CD4-positive, alpha-beta T cell treated with Interleukin-15 for 1 hour (primary cell): ENCODE data around the gene RHBDD1.

Experiments used
- DNase-seq: peaks from one replicate; pipeline ENCODE4 v3.0.0-alpha.2; 2020

The RHBDD1 gene

DNA sequence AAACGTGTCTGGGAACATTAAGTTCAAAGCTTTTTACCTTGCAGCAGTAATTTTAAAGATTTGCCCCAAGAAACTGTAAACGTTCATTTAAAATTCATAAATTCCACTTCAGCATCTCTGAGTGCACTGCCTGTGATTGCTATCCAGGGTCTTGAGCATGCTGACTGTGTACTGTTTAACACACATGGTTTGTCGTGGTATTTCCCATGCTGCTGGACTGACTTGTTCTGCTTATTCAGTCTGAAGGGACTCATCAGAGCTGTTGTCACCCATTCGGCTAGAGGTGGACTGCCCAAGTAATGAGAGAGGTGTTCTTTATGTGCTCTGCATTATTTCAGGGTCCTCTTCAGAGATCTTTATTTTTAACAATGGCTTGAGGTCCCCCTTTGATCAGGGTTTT lies 53.1 kb downstream of the RHBDD1 start:
- DNase-seq: no peak

DNA sequence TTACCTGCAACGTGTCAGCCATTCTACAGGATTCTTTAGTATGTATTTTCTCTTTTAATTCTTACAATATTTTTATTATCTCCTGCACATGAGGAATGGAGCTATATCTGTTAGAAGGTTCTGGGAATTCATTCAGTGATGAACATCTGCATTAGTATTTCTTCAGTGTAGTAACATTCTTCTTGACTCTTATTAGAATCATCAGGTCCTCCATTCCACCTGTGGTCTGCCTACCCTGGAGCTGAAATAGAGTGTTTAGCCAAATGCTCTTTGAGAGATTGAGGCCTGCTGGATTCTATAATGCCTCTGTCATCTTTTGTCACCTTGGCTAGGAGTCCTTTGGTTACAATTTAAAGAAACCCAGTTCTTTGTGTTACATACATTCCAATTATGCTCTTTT lies 54.4 kb downstream of the RHBDD1 start:
- DNase-seq: no peak

DNA sequence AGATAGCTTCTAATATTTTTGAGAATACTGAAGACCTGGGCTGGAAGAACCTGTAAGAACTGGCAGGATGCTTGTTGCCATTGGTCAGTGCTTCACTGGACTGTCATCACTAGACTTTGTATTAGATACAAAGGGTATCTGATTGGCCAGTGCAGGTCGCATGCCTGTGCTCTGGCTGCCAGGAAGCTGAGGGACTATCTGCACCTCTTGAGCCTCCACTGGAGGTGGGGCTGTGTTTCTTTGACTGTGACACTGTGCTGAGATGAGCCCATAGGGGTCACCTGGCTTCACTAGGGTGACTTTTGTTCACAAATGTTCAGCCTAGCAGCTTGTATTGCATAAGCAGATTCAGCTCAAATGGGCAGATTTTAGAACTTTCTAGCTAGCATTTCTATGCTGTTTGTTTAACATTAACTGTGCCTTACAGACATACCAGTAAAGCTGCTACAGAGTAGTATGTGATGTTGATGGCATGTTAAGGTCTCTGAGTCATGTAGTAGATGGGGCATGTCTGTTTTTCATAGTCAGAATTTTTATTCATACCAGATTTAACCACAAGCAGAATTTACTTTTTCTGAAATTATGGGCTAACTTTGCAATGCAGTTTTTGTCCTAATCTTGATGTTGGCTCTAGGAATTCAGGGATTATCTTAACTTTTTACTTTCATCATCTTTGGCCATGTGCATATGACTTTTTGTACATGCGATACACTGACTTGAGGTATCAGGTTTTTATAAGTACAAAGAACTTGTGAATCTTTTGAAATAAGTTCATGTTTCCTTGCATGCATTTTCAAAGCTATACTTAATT lies 56.1 kb downstream of the RHBDD1 start:
- no peak for DNase-seq

DNA sequence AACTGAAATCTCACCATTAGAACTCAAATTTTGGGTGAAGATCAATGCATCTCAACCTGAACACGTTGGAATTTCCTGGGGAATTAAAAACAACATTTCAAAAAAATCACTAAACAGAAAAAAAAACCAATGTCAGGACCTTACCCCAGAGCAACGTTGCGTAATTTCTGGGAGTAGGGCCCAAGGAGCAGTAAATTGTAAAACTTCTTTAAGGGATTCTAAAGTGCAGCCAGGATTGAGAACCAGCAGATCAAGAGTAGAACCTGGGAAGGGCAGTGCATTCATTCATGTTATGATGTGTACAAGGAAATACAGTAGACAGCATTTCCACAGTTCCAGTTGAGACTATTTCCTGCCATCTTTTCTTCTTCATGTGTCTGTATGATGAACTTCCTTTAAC lies 56.9 kb downstream of the RHBDD1 start:
- no peak for DNase-seq

DNA sequence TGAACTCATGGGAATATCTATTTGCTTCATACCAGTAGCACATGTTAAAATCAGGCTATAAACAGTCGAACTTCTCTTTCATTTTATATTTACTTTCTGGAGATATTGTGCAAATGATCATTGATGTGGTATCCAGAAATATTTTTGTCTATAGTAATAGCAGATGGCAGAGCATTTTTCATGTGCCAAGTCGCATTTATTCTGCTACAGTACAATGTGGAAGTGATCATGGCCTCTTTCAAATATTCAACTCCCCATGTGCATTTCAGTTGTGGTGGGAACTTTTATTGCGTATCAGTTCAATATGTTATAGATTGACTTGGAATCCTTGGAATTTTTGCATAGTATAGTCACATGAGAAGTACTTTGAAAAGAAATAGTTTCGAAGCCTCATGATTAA lies 57.4 kb downstream of the RHBDD1 start:
- no peak for DNase-seq

DNA sequence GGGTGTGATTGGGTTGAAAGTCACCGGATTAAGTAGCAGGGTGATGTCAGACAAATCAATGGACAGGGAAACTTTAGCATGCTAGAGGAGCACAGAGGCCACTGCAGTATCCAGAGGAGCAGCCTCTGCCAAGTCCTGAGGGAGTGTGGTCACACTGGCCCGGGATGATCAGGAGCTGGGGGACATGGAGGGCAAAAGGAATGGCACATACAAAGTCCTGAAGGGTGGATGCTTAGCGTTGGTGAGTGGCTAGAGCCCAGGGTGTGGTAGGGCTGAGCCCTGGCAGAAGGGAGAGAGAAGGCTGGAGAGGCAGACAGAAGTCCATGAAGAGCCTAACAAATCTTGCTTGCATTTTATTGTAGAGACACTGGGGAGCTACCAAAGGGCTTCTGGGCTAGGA lies 58.9 kb downstream of the RHBDD1 start:
- DNase-seq: no peak

DNA sequence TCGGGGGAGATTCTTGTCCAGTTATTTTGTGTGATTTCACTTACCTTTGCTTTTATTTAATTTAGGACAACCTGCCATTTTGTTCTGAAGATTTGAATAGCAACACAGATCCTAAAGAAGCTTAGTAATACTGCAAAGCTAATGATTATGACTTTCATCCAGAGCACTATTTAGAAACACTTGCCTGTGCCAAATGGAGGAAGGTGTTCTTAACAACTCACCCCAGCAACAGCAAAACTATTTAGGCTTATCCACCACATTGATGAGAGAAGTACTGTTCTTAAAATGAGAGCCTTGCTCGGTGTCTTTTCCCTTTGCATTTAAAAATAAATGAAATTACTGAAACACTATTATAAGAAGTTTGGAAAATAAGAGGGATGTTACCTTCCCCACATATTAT lies 59.7 kb downstream of the RHBDD1 start:
- no peak for DNase-seq

DNA sequence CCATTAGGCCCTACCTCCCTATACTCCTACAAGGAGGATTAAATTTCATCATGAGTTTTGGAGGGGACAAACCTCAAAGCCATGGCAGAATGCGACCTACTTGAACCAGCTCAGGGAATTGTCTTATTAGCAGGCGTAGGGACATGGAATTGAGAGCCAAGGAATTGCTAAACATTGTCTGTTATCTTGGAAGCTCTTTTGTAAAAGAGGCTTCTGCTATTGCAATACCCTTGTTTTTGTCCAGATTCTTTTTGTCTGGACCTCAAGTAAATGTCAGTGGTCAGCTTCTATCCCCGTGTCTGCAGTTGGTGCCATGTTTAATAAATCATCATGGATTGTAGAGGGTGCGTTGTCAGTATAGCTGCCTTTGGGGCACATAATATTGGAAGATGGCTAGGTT lies 62.3 kb downstream of the RHBDD1 start:
- no peak for DNase-seq

DNA sequence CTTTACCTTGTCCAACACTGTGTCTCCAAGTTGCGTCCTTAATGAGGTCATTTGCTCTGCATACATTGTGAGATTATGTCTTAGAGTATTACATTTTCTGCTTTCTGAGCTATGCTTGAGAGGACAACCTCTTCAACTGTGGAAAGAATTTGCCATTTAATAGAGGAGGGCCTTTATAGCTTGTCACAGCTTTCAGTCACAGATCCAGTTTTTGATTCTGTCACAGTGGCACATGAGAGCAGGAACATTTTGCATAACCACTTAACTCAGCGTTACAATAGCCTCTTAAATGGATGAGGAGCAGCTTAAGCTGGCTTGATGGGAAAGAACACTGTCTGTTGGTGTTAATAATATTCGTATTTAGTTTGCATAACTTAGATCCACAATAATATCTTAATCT lies 63.0 kb downstream of the RHBDD1 start:
- no peak for DNase-seq

DNA sequence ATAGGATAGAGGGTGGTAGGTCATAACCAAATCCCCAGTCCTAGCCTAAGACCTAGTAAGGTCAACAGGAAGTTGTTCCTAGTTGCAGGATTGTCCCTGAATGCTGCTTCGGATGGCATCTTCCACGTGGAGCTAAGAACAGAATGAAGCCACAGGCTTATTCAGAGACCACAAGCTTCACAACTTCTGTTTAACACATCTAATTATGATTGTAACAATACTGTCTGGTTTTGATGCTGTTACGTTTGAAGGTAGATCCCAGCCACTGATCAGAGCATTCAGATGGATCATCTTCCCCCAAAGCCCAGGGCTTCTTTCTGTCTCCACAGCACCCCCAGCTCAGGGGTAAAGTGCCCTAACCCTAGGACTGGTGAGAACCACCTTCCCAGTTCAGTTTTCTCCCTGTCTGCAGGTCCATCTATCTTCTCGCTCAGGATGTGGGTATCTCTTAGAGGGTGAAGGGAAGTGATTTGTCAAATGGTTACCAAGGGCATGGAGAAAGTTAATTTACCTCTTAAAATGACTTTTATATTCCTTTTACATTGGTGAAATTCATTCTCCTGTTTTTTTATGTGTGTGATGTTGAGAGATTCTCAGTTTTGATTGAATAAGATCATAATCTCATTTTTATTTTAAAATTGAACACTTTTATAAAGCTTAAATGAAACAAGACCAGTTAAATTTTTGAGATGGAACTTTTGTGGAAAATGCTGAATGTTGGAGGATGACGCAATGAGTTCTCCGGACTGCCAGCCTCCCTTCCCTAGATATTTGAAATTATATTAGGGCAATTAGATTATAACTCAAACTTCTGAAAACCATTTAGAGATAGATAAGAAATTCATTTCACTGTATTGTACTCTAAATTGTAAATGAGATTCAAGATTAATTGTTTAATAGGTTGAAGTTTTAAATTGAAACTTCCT lies 66.5 kb downstream of the RHBDD1 start:
- no peak for DNase-seq

DNA sequence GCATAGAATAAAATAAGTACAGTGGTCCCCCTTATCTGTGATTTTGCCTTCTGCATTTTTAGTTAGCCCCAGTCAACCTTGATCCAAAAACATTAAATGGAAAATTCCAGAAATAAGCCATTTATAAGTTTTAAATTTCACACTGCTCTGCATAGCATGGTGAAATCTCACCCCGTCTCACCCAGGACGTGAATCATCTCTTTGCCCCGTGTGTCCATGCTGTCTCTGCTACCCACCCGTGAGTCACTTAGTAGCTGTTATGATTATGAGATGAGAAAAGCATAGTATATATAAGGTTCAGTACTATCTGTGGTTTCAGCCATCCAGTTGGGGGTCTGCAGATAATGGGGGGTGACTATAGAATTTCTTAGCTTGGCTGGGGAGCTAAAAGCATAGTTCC lies 67.3 kb downstream of the RHBDD1 start:
- DNase-seq: no peak

DNA sequence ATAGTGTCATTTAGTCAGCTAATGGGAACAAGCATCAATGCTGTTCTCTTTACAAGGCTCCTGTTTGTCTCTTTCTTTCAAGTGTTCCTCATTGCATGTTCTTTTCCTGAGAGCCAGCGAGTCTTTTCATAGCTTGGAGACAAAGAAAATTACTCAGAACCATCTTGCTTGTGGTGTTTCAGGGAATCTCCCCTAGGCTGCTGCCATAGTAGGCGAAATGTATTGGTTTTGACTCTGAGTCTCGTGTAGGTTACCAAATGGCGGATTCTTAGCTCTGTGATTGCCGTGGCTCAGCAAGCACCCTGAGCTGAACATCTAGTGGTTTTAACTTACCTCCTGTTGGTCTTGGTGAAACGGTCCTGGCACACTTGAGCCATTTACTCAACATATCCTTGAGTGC lies 68.7 kb downstream of the RHBDD1 start:
- no peak for DNase-seq

DNA sequence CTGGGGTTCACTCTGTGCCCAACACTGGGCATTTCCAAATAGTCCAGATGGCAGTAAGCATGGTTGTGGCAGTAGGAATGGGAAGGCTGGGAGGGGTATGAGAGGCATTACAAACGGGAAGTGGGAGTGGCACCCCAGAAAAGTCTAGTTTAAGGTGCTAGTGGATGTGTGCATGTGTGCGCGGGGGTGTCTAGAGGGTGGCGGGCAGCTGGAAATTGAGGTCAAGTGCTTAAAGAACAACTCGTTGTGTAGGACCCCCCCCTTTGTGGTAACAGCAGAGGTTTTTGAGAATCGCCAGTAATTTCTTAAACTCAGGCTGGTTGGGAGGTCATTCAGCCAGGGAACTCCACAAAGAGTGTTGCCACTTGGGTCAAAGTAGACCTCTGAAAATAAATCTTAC lies 69.9 kb downstream of the RHBDD1 start:
- DNase-seq: no peak

DNA sequence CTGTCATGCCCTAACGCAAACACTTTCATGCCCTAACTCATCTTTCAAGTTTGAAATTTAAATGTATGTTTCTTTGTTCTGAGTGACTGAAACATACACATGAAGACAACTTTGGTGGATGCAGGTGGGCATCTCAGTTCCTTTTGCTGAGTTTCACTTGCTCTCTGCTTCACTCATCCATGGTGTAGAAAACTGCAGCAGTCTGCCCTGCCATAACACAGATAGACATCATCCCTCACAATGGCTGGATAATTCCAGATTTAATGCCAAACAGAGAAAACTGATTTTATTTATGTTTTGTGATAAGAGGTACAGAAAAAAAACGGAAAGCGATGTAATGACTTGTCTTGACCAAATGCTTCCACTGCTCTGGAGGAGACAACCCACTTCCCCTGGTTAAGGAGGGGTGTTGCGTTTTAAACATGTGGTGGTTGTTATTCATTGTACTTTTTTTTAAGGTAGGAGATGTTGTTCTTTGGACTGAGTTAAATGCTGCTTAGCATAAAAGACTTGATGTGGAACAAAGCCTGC lies 70.4 kb downstream of the RHBDD1 start:
- peak; percentile 47 for DNase-seq

DNA sequence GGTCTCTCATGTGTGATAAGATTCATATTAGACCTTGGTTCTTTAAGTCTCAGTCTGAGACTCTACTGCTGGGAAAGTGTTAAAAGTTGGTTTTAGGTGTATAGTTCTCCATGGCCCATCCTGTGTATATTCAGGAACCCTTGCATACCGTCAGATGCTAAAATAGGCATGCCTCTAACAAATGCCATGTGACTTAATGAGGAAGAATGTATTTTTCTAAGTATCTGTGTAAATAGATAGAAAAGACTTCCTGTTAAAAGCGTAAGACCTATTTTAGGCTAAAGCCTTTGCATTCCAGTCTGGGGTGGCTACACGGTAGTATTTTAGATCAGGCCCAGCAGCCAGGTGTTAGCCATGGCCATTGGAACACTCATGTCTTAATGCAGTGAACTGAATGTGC lies 73.3 kb downstream of the RHBDD1 start:
- DNase-seq: no peak

DNA sequence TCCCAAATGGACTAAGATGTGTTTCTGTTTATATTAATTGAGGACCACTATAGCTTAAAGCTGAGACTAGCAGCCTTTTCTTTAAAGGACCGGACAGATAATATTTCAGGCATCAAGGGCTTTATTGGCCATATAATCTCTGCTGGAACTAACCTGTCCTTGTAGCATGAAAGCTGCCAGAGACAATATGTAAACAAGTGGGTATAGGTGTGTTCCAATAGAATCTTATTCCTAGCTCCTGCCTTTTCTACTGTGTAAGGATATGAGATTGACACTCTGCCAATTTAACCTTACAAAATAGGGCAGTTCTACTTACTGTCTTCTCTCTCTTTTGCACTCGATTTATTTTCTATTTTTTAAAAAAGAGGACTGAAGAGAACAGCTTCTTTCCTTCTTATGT lies 74.0 kb downstream of the RHBDD1 start:
- DNase-seq: no peak

DNA sequence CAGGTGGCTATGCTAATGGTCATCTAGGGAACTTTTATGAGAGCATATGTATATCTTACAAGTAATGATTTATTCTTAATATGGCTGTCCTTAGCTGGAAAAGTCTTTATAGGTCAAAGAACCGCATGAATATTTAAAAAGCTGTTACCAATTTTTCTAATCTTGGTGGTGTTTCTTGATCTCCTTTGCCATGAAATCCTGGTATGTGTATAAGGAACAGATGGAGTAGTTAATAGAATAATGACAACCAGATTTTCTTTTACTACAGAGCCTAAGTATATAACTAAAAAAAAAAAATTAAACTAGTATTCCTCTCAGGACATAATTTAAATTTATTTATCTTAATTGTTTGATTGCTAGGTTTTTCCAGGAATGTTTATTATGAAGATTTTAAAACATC lies 74.5 kb downstream of the RHBDD1 start:
- DNase-seq: no peak

DNA sequence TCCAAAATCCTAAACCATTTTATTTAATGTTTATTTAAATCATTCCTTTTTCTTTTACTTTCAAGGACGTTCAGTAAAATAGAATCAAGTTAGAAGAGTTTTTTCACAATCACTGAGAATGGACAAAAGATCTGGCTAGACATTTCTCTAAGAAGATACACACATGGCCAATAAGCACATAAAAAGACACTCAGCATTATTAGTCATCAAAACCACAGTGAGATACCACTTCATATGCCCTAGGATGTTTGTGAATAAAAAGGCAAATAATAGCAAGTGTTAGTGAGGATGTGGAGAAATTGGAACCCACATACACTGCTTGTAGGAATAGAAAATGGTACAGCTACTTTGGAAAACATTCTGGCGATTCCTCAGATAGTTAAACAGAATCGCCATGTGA lies 76.1 kb downstream of the RHBDD1 start:
- no peak for DNase-seq

DNA sequence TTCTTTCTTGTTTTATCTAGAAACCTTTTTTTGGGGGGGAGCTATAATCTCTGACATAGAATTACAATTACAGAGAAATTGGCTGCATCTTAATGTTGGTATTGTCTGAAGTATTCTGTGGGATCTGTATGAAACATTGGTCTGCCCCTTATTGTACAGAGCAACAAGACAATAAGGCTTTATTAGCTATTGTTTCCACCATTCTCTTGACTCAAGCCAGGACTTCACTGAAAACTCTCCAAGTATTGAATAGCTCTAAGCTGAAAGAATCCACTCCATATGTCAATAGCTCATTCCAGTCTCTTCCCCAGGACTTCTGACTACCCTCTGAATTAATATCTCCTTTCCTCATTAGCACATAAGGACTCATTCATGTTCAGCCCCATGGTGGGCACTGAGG lies 77.8 kb downstream of the RHBDD1 start:
- DNase-seq: no peak

DNA sequence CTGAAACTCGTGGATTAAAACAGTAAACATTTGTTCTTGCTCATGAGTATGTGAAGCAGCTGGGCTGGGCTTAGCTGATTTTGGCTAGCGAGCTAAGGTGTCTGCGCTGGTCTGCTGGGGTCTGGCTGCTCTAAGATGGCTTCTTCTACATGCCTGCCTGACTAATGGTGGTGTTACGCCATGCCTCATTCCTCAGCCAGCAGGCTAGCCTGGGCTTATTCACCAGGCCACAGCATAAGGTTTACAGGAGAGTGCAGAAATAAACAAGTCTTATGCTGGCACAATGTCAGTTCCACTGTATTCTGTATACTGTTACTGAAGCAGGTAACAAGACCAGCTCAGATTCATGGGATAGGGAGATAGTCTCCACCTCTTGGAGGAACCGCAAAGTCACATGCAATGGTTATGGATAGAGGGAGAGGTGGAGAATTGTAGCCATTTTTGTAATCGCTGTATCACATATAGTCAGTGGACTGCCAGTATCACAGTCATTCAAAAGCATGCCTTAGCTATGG lies 80.0 kb downstream of the RHBDD1 start:
- no peak for DNase-seq

DNA sequence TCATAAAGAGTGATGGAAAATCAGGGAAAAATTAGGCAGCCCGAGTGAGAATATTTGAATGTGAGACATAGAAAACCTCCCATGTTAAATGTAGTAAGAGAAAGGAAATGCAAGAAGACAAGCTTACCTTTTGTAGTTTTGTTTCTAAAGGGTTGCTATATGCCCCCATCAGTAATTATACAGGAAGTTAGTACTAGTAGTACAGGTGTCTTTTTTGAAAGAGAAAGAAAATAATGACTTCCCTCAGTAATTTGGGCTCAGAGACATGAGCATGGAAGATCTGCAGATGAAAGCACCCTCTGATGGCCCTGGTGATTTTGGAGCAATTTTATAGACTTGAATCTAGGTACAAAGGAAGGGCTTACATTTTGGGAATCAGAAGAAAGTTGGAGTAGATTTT lies 80.8 kb downstream of the RHBDD1 start:
- no peak for DNase-seq

DNA sequence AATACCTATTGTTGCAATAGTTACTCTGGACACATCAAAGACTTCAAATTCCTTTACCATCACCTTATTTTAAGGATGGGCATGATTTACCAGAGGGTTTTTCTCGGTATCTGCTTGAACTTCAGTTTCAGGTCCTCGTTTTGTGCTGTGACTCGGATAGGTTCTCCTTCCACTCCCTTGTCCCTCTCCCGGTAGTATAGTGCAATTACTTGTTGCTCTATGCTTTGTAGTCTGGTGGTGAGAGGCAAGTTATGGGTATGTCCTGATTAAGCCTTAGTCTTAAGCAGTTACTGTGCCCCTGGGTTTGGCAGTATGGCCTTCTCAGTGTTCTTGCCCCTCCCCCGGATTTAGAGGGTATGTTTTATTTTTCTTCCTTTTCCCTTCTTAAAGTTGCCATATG lies 96.6 kb downstream of the RHBDD1 start:
- DNase-seq: no peak

DNA sequence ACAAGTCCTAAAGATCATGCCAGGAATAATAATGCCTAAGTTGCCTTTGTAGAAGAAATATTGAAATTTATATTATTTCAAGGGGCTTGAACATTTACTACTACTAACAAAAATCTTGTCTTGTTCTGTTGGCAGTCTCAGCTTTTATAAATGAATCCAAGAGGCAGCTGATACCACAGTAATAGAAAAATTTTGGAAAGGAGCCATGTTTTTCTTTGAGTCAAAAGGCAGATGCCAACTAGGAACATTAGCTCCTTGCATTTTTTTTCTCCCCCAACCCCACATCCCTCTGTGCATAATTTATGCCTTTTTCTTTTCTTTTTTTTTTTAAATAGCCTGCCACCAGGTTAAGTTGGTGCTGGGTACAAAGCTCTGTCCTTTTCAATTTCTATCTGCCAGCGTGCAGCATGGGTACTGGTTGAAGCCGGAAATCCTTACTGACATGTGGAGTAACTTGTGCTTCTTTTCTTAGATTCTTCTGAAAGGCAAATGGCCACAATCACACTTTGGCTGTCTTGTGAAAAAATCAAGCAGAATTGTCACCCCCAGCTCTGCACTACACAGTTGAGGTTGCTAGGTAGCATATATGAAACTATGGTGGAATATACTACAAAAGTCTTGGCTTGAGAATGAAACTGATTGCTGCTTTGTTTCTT lies 98.8 kb downstream of the RHBDD1 start:
- no peak for DNase-seq
